ENCODE measurements around the gene SYNPO. TPM values are rescaled to one million over a fixed set of nuclear protein-coding genes. Genes with fewer than 3 reads are reported as not detected.
A peak's percentile ranks its signal among the peaks of the same experiment; 100 is the strongest.

The SYNPO gene
- total RNA-seq, 1 experiment from 2014 or later, result 4.5 TPM

- peak; percentile 82 for DNase-seq (ENCODE audit: low read depth)
Measured at GRCh38 chr5:150656191-150657132, 16.0 kb downstream of the SYNPO start.

- DNase-seq (ENCODE audit: low read depth), result no peak
Measured at GRCh38 chr5:150658121-150658520, 17.7 kb downstream of the SYNPO start.

- DNase-seq (ENCODE audit: low read depth), result no peak
Measured at GRCh38 chr5:150658699-150659265, 18.3 kb downstream of the SYNPO start.

GRCh38 chr5:150659360-150660107 lies 19.1 kb downstream of the SYNPO start:
- no peak for DNase-seq (ENCODE audit: low read depth)

- DNase-seq (ENCODE audit: low read depth), result no peak
Measured at GRCh38 chr5:150660108-150660831, 19.8 kb downstream of the SYNPO start.

- DNase-seq (ENCODE audit: low read depth), result no peak
Measured at GRCh38 chr5:150661086-150661485, 20.6 kb downstream of the SYNPO start, which contains the start of gene MYOZ3. Gene MYOZ3 (plus strand): TSS chr5:150661251. CDS start chr5:150662942, 1,691 bp downstream.

- no peak for DNase-seq (ENCODE audit: low read depth)
Measured at GRCh38 chr5:150661821-150662596, 21.5 kb downstream of the SYNPO start.

- DNase-seq (ENCODE audit: low read depth), result no peak
Measured at GRCh38 chr5:150662731-150663516, 22.5 kb downstream of the SYNPO start.

- DNase-seq (ENCODE audit: low read depth), result no peak
Measured at GRCh38 chr5:150663936-150664335, 23.5 kb downstream of the SYNPO start.

- no peak for DNase-seq (ENCODE audit: low read depth)
Measured at GRCh38 chr5:150665044-150665443, 24.6 kb downstream of the SYNPO start.

- DNase-seq (ENCODE audit: low read depth), result no peak
Measured at GRCh38 chr5:150670275-150670947, 30.0 kb downstream of the SYNPO start.

- DNase-seq (ENCODE audit: low read depth), result no peak
Measured at GRCh38 chr5:150670948-150671310, 30.5 kb downstream of the SYNPO start.

- DNase-seq (ENCODE audit: low read depth), result no peak
Measured at GRCh38 chr5:150671509-150672236, 31.2 kb downstream of the SYNPO start.

GRCh38 chr5:150672237-150672883 lies 31.9 kb downstream of the SYNPO start:
- DNase-seq (ENCODE audit: low read depth), result peak; percentile 50

GRCh38 chr5:150672884-150673275 lies 32.4 kb downstream of the SYNPO start:
- no peak for DNase-seq (ENCODE audit: low read depth)

- no peak for DNase-seq (ENCODE audit: low read depth)
Measured at GRCh38 chr5:150674341-150674821, 33.9 kb downstream of the SYNPO start.

- DNase-seq (ENCODE audit: low read depth), result no peak
Measured at GRCh38 chr5:150675069-150675468, 34.6 kb downstream of the SYNPO start.

GRCh38 chr5:150676578-150676977 lies 36.1 kb downstream of the SYNPO start:
- no peak for DNase-seq (ENCODE audit: low read depth)

Data from Daoy (cell line).